ENCODE measurements around the gene FBXO41.

The FBXO41 gene

DNA sequence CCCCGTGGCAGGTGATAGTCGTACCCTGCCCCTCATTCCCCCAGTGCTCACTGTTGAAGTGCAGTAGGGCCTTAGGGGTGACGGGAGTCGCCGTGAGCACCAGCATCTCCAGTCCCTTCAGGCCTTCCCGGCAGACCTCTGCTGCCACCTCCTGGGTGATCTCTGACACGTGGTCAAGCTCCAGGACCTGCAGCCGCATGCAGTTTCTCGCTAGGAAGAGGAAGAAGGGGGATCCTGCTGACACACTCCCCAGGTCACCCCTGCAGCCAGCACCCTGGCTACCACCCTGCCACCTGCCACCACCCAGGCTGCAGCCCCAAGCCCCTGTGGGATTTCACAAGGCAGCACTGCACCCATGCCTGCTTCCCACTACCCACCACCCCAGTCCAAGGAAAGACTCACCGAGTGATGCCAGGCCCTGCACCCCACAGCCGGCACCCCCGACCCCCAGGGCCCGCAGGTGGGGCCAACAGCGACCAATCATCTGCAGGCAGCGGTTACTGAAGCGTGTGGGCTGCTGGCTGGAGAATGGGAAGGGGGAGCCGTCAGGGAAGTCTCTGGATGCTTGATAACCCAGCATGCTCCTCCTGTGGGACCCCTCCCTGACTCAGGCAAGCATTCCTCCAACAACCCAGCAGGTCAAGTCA, 23.8 kb downstream of the FBXO41 start:
- DNase-seq, result no peak

DNA sequence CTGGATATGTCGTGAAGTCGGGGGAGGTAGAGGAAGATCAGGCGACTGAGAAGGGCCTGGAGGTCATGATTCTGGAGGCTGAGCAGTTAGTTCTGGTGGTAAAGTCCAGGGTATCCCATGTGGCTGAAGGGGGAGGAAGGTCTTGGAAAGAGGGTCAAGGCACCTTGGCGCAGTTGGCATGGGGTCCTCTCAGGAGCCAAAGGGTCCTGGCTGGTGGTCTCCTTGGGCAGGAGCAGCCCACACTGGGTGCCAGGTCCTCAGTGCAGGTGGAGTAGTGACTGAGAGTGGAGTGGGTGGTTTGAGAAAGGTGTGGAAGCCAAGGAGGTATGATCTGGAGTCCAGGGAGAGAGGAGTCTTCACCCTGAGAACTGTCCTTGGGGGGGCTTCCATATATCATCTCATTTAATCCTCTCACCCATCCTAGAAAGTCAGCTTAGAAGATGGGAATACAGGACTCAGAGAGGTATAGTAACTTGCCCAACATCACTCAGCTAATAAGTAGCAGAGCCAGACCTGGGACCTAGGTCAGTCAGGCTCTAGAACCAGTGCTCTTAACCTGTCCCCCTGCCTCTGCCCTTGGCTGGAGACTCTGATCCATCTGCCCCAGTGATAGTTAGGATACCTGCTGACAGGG, 24.5 kb downstream of the FBXO41 start:
- DNase-seq, result no peak

DNA sequence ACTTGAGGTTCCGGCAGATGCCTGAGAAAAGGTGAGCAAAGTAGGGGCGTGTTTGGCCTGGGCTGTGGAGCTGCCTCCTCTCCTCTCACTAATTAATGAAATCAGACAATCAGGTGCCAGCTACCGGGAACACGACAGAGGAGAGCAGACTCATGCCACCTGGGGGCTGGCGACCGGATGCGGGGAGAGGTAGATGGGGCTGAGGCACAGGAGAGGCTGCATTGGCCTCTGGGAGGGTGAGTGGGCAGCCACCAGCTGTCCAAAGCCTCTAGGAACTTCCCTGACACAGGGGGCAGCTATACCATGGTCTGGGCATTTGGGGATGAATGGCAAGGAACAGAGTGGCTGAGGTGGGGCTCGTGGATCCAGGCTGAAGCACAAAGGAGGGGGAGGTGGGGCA, 25.0 kb downstream of the FBXO41 start:
- no peak for DNase-seq

DNA sequence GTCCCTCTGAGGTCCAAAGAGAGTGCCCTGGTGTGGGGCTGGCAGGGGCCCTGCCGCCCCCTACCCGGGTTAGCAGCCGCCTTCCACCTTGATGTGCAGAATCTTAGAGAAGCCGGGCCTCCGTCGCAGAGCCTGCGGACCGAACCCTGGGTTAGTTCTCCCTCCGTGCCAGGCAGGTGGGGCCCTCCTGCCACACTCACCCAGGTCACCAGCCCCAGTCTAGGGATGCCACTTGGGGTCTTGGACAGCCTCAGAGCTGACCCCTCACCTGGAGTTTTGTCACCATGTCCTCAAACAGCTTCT, 25.4 kb downstream of the FBXO41 start:
- DNase-seq, result no peak

DNA sequence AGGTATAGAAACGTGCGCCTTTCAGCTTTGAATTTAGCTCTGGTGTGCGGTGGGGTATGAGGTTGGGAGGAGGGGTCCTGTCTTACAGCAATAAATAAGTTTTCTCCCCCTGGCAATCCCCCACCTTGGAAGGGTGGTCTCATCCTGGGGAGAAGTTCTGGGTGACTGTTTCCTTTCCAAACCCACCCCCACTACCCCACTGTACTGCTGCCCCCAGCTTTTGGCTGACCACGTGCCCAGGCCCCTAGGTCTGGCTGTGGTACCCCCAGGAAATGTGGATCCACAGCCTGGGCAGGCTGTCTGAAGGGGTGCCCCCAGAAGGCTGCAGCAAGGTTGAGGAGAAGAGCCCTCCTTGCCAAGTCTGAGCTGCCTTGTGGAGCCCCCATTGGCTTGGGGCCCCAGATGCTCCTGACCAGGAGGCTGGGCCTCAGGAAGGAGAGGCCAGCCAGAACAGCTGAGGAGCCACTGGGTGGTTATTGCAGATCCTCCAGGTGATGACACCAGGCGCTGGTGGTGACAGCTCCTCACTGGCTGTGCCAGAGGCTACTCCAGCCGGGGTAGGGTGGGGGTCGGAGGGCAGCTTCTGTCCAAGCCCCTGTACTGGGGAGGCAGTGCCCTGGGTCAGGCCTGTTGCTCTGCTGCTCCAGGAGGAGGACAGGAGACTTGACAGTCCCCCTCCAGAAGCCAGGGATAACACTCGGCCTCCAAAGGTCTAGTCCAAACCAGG, 25.9 kb downstream of the FBXO41 start:
- DNase-seq, result no peak

DNA sequence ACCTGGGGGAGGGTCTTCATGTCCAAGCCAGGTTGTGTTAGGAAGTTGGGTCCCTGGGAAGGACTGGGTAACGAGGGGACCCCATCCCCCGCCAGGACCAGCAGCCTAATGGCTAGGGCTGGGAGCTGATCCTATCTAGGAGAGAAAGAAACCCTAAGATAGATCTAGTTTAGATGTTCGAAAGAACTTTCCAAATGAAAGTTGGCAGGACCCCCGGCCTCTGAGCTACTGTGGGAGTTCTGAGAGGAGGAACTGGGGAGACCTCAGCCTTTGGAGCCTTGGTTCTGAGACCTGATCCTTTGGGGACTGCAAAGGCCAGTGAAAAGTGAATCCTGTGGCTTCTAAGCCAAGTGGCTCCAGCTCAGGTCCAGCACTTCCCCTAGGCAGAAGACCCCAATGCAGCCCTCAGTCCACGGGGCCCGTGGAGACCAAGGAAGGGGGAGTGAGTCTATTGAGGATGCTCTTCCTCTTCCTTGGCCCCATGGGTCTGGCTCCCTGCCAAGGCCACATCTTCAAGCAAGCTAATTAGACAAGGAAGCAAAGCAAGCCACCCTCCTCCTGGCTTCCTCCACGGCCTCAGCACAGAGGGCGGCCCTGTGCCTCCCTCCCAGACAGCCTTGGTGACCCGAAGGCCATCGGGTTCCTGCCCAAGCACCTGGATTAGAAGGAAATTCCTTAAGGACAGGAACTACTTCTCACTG, 26.7 kb downstream of the FBXO41 start:
- DNase-seq, result no peak

DNA sequence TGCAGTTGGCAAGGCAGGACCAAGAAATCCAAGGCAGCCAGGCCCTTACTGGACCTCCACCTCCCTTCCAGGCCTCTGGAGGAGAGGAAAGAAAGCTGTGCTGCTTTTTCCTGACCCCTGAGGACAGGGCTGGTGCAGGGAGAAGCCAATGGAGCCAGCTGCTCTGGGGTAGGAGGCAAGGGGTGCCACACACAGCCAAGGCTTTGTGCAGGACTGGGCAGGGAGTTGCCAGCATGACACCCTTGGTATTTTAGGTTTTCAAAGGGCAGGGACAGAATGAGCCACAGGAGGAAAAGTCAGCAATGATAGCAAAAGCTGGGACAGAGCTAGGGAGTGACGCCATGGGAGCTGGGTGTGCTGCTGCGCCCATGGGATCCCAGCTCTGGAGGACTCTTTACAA, 27.3 kb downstream of the FBXO41 start:
- no peak for DNase-seq

DNA sequence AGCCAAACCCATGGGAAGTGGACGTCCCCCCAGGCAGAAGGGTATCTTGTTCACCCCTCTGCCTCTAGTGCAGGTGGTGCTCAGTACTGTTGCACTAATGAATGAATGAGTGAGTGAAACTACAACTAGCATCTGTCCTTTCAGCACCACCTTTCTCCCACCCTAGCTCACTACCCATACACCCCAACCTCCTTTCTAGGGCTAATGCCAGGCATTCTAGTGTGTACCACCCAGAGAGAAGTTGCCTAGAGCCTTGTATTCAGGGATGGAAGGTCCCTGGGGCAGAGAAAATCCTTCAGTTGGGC, 27.7 kb downstream of the FBXO41 start:
- no peak for DNase-seq

DNA sequence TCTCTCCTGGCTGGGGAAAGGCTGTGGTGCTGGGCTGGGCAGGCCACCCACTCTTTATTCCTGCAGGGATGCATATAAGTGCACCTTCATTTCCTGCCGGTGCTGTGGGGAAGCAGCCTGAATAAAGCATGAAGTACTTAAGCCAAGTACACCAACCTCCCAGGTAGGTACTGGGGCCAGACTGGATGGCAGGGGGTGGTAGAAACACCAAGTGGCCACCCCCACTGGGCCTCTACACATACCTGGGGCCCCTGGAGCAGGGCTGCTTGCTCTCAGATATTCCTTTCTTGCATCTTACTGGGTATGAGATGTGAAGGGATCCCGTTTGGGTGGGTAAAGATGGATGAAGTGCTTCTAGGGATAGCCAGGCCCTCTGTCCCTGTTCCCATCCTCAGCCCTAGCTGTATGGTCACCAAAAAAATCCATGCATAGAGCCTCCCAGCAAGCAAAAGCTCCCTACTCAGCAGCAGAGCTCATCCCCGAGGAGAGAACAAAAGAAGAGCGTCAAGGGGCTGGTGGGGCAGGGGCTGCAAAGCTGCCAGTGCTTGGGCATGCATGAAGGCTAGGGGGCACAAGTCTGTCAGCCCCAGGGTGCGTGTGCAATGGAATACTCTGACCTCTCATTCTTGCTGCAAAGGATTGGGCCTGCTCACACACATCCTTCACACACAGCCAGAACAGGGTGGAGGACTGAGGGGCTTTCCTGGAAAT, 28.2 kb downstream of the FBXO41 start:
- no peak for DNase-seq

DNA sequence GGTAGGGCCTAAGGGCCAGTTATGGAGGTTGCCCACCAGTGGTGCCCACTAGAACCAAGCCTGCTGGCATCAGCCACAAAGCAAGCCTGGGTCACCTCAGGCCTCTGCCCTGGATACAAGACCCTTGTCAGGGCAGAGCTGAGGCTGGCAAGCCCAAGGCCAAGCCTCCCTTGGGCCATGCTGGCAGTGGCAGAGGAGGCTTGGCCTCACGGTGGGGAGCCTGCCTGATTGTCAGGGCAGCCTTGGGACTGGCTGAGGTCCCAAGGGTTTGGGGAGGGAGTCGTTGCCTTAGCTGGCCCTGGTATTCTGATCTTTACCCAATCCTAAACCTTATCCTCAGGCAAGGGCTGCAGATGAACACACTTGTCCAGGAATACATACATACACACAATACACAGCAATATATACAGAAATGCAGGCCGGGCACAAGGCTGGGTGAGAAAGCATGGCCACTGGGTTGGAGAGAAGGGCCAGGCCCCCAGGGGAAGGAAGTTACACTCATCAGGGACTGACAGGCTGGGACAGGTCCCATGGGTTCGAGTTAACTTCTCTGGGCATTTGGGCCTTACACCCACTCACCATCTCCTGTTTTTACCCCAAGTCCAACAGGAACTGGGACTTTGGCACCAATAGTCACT, 29.2 kb downstream of the FBXO41 start:
- DNase-seq, result no peak

DNA sequence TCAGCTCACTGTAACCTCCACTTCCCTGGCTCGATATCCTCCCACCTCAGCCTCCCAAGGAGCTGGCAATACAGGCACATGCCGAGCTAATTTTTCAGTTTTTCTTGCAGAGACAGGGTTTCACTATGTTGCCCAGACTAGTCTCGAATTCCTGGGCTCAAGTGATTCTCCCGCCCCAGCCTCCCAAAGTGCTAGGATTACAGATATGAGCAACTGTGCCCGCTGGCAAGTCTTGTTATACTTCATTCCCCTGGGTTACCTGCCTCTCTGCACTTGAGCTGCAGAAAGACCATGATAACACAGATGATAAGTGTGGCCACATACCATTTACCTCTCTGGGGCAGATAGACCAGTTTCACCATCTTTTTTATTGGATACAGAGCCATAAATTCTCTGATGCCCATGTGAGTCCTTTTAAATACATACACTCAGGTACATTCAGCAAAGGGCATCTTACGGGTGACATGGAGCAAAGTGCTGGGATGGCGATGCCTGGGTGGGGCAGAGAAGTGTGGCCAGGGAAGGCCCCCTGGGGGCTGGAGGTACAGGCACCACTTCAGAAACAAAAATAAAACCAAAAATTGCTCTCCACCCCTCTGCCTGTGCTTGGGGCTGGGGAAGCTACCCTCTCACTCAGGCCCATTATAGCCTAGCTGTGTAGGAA, 29.8 kb downstream of the FBXO41 start:
- no peak for DNase-seq

DNA sequence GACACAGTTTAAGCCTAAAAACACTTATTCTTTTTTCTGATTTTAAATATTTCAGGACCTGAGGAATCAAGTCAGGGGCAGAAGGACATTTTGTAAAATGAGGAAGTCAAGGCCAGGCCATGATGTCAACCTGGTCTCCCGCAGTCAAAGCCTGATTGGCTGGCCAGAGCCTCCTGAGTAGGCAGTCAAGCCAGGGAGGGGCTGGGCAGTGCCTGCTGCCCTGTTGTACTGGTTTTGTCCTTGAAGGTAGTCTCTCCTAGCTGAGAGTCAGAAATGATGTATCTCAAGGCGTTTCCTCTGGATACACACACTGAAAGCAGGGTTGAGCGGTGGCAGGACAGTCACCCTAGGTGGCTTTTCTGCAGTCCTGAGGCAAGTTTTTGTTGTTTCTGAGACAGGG, 30.4 kb downstream of the FBXO41 start:
- no peak for DNase-seq

DNA sequence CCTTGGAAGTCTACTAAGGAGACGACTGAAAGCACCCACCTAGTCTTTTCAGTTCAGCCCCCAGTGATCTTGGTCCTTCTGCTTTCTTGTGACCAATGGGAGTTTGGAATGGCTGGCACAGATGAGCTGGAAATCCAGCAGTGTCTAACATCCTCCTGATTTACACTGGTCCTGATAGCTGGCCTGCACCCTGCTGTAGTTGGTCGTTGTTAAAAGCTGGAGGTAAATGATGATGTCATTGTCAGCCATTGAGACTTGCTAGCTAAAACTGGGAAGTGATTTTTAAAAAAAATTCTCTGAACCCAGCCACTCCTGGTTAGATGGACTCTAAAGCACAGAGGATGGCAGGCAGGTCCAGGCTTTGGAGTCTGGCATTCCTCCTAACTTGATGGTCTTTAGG, 30.9 kb downstream of the FBXO41 start:
- DNase-seq, result no peak

DNA sequence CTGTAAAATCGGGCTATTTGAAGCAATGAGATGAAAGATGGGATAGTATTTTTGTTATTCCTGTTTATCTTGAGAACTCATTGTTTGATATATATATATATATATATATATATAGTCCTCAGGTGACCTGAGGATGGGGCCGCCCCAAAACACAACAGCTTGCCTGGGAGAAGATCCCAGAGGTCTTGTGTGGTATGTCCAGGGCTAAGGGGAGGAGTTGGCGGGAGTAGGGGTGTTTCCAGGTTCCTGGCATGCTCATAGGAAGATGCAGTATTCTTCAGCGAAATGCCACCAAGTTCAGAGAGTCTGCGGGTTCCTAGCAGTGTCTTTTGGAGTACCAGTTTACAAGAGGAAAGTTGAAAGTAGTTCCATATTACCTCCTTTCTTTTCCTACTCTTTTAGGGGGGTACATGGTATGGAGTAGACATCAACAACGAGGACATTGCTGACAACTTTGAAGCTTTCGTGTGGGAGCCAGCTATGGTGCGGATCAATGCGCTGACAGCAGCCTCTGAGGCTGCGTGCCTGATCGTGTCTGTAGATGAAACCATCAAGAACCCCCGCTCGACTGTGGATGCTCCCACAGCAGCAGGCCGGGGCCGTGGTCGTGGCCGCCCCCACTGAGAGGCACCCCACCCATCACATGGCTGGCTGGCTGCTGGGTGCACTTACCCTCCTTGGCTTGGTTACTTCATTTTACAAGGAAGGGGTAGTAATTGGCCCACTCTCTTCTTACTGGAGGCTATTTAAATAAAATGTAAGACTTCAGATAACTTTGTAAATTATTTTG, 31.8 kb downstream of the FBXO41 start:
- no peak for DNase-seq

DNA sequence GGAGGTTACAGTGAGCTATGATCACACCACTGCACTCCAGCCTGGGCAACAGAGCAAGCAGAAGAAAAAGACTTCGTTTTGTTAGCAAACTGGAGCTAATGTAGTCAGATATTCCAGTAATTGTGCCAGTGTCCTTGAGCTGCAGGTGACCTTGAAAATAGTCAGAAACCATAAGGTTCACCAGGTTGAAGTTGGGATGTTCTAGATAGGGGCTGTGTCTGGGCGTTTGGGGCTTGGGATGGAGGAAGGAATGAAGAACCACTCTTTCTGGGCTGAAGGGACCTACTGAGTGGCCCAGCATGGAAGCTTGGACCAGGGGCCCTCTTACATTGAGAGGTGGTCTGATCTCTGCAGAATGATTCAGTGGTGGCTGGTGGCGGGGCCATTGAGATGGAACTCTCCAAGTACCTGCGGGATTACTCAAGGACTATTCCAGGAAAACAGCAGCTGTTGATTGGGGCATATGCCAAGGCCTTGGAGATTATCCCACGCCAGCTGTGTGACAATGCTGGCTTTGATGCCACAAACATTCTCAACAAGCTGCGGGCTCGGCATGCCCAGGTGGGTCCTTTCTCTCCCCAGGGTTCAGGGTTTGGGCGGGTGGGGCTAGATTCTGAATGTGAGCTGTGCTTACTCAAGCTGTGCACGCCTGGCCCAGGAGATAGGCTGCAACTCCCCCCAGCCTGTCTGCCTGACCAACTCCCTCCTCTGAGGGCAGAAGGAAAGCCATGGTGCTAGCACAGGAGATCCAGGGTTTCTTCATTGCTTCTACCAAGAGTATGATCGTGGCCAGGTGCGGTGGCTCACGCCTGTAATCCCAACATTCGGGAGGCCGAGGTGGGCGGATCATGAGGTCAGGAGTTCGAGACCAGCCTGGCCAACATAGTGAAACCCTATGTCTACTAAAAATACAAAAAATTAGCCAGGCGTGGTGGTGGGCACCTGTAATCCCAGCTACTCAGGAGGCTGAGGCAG, 33.1 kb downstream of the FBXO41 start:
- DNase-seq, result no peak

DNA sequence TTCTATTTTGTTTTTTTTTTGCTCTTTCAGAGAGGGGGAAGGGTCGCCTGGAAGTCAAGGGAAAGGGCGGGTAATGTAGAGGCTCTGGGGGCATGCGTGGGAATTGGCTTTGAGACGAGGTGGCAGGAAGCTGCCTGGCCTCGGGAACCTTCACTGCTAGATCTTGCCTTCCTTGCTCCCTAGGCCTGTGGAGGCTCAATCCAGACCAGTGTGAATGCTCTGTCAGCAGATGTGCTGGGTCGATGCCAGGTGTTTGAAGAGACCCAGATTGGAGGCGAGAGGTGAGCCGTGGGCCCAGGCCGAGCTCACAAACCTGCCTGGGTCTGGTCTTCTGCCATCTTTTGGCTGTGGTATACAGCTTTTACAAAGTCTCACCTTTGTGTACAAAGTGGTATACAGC, 34.6 kb downstream of the FBXO41 start:
- no peak for DNase-seq

DNA sequence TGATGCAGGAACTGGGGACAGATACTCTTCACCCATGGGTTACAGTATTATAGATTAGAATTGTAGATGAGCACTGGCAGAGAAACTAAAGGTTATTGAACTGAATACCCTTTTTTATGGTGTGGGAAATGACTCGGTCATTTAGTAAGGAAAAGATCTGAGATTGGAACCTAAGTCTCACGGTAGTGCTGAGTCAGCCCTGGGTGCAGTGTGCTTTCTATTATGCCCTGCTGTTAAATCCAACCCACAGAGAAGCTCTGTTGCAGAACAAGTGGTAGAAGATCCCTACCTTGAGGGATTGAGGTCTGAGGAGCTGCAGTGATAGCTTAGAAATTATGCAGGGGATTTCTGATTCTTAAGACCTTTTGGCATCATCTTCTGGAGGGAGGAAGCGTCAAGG, 37.4 kb downstream of the FBXO41 start:
- no peak for DNase-seq

DNA sequence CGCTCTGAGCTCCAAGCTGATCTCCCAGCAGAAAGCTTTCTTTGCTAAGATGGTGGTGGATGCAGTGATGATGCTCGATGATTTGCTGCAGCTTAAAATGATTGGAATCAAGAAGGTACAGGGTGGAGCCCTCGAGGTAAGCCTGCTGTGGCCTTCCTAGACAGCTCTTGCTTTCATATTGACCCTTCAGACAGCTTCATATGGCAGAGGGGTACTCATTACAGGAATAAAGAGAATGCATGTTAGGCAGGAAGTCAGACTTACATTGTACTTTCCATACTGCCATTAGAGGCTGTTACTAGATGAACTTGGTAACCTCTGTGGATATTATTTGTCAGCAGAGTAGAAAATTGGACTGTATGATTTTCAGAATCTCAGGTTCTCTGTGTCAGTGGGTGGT, 39.7 kb downstream of the FBXO41 start:
- DNase-seq, result no peak

DNA sequence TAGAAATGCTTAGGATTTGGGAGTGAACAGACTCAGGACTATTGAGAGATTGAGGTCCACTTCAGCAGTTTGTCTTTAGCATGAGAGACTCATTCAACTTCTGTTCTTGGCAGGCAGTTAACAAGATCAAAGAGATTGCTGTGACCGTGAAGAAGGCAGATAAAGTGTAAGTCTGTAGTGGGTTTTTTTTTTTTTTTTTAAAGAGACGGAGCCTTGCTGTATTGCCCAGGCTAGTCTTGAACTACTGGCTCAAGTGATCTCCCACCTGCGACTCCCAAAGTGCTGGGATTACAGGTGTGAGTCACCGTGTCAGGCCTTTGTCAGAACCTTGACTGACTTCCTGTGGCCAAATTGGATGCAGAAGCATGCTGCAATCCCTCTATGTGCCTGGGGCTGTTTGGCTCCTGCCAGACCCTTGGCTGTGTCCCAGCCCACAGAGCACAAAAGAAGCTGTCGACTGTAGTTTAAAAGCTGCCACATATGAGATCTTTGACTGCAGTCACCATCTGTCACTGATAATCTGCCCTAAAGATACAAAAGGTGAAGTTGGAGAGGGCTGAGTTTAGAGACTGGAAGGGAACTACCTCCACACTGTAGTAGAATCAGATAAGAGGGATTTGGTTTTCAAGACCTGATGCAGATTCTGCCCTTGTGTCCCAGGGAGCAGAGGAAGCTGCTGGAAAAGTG, 40.3 kb downstream of the FBXO41 start:
- no peak for DNase-seq

DNA sequence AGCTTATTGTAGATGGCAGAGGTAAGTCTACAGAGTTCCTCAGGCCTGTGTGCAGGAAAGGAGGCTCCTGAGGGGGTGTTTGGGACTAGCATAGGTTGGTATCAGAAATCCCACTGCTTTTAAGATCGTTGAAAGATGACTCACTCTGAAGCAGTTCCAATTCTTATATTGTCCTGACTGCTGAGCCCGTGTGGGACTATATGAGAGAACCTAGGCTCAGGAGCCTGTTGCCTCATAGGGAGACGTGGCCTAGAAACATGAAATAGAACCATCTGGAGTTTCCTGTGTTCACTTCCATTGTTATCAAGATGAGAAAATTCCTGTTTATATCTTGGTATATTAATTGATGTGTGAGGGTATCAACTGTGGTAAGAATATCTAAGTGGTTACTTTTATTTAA, 44.5 kb downstream of the FBXO41 start:
- no peak for DNase-seq
